Measurements from ENCODE around the gene NCOA1. TPM values are rescaled to one million over a fixed set of nuclear protein-coding genes. Genes with fewer than 3 reads are reported as not detected.
A peak's percentile ranks its signal among the peaks of the same experiment; 100 is the strongest.
"Not testable (repeated sequence)": the region's sequence is repeated elsewhere in the genome, so short reads cannot be mapped to it uniquely, and the experiment has no call there.

NCOA1 gene
- 10 to 100 TPM; 40.7 to 50.9 (median 46.8) TPM for polyA plus RNA-seq (ENCODE audit: insufficient read length in 4 of 4)

DNA sequence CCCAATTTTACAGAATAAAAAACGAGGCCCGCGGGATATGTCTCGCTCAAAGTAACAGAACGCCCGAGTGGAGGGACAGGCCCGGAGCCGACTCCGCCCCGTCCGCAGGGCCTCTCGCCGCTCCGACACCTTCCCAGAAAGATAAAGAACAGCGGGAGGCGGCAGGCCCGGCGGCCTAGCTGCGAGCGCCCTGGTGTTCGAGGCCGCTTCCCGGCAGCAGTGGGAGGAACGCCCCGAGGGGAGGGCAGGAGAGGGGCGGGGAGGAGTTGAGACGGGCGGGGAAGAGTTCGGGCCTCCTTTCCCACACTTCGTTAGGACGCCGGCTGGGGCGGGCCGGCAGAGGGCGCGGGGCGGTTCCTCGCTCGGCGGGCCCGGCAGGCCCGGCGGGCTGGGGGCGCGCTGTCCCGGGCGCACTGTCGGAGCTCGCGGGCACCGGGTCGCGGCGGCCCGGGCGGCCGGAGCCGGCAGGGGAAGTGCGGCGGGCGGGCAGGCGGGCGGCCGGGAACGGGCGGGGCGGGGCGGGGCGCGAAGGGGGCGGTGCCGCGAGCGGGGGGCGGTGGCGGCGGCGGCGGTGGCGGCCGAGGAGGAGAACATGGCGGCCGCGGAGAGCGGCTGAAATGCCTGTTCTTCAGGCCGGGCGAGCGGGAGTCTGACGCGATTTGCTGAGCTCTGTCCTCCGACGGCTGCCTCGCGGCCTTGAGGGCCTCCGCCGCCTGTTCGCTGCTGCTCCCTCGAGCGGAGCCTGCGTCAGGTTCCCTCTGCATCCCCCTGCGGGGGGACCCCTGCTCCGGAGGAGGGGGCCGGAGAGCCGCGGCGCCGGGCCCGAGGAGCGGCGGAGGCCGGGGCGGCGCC is at the start of gene NCOA1:
TSS of gene NCOA1 (plus strand) at position 565 of the 852 bp plus-strand sequence. CDS start 167,424 bp downstream, outside the sequence.
- DNase-seq (ENCODE audit: low read depth in 4 of 4, low spot score in 3 of 4): peak; percentile 69 to 77 (median 73)

DNA sequence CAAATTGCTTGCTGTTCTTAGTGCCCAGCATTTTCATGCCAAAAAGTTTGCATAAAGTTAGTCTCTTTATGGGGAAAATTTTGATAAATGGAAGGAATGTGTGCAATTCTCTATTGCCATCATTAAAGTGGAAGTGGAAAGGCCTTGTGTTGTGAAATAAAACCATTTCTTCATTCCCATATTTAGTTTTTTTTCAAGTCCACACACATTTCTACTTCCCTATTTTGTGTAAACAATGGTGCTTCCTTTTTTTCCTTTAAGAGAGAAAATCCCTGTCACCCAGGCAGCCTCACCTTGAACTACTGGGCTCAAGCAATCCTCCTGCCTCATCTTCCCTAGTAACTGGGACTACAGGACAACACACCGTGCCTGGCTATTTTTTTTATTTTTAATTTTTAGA is 42.3 kb upstream of the NCOA1 start:
- no peak for DNase-seq (ENCODE audit: low read depth in 4 of 4, low spot score in 3 of 4)

DNA sequence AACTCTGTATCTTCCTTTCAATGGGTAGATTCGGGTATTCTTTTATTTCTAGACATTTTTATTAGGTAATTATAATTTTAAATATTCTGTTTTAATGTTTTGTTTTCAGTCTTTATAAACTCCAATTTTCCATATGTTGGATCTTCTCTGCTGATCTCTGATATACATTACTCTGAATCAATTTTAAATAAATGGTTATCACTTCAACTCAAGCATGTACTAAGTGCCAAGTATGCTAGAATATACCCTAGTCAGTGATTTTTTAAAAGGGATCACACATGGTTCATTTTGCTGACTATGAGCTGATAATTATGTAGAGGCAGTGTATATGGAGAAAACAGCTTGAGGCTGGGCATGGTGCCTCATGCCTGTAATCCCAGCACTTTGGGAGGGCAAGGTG is 41.7 kb upstream of the NCOA1 start:
- no peak for DNase-seq (ENCODE audit: low read depth in 4 of 4, low spot score in 3 of 4)

DNA sequence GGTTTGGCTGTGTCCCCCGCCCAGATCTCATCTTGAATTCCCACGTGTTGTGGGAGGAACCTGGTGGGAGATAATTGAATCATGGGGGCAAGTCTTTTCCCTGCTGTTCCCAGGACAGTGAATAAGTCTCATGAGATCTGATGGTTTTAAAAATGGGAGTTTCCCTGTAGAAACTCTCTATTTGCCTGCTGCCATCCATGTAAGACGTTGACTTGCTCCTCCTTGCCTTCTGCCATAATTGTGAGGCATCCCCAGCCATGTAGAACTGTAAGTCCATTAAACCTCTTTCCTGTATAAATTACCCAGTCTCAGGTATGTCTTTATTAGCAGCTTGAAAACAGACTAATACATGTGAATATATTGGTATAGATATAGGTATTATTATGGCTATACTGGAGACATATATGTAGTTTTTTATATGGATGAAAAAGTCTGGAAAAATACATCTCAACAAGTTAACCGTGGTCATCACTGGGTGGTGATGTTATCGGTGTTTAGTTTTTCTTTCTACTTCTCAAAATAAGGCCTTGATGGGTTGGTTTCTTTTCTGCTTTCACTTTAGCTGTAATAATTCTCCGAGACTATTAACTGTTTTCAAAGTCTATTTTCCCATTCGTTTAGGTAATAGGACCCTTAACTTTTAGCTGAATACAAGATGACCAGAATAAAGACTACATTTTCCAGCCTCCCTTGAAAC is 39.1 kb upstream of the NCOA1 start:
- no peak for DNase-seq (ENCODE audit: low read depth in 4 of 4, low spot score in 3 of 4)

DNA sequence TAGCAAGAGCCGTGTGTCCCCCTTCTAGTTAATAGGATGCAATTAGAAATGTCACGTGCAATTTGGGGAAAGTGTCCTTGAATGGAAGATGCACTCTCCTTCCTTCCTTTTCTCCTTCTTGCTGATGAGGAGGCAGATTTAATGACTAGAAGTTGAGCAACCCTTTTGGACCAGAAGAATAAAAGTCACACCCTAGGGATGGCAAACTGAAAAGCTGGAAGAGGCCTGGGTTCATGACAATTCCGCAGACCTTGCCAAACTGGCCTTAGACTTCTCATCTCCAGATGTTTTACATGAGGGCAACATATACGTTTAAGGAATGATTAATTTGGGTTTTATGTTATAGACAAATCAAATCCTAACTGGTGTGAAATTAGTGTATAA is 38.6 kb upstream of the NCOA1 start:
- no peak for DNase-seq (ENCODE audit: low read depth in 4 of 4, low spot score in 3 of 4)

DNA sequence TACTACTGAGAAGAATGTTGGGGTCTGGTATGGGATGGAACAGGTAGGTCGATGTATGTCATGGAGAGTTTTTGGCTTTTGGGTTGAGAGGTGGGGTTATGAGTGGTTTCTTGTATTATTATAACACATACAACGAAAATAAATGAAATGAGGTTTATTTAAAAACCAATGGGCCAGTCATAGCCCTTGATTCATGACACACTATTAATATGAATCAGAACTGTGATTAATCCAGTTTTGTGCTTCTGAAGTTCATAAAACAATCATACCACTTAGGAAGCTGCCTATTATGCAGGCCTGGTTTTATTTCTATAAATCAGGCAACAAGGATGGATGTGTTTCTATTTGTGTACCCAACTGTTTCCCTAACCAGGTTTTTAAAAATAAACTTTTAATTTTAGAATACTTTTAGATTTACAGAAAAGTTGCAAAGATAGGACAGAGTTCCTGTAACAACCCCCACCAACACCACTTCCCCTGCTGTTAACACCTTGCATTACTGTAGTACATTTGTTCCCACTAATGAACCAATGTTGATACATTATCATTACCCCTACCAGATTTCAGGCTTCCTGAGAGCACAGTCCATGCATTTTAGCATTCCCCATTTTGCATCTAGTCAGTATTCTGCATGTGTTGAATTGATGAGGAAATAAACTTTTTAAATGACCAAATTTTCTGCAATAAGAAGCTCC is 37.5 kb upstream of the NCOA1 start:
- no peak for DNase-seq (ENCODE audit: low read depth in 4 of 4, low spot score in 3 of 4)

DNA sequence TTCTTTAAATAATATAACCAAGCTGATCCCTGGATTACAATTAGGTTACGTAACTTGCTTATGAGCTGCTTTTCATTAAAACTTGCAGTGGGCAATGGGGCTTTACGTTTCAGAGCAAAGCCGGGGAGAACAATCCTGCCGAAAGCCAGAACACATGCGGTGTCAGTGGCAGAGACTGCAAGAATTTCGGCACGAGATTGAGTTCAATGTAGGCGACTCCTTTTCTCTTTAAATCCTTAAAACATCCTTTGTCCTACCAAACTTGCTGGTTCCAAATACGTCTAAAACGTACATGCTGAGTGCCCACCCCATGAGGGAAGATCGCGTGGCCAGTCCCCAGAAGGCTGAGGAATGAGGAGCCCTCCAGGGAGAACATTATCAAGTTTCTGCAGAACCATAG is 36.8 kb upstream of the NCOA1 start:
- DNase-seq (ENCODE audit: low read depth in 4 of 4, low spot score in 3 of 4): peak in 1 of 4 donors; percentile 16

DNA sequence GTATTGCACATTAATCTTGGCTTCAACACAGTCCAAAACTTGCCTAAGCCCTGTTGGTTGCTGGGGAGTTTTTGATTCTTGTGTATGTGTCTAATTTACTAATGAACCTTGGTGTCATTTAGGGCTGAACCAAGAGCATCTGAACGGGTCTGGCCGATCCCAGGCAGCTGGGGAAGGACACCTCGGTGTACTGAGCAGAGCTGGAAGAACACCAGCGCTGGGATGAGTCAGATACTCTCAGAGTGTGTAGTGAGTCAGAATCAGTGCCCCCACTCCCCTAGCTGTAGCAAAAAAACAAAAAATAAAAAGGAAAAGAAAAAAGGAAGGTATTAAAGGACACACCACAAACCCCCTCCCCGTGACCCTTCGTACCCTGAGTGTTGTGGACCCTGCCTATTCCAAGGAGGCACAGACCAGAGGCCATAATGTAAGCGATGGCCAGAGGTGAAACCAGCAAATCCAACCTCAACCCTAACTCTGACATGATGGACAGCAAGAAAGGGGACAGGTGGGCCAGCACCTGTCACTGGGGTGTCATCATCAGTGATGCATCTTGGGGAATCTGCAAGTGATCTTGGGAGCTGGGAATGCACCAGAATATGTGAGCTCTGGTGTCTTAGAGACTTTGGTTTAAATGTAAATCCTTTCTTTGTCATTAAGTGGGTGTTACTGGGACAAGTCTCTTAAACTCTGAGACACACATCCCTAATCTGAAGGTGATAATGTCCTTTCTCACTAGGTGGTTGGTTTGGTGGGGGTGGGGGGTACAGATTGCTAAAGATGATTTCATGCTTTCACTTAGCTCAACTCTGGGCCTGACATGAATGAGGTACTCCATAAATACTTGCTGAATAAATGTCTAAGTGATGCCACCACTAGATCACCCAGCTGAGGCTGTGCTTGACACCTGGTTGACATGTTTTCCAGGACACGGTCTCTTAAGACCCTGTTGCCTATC is 34.2 kb upstream of the NCOA1 start:
- DNase-seq (ENCODE audit: low read depth in 4 of 4, low spot score in 3 of 4): no peak

DNA sequence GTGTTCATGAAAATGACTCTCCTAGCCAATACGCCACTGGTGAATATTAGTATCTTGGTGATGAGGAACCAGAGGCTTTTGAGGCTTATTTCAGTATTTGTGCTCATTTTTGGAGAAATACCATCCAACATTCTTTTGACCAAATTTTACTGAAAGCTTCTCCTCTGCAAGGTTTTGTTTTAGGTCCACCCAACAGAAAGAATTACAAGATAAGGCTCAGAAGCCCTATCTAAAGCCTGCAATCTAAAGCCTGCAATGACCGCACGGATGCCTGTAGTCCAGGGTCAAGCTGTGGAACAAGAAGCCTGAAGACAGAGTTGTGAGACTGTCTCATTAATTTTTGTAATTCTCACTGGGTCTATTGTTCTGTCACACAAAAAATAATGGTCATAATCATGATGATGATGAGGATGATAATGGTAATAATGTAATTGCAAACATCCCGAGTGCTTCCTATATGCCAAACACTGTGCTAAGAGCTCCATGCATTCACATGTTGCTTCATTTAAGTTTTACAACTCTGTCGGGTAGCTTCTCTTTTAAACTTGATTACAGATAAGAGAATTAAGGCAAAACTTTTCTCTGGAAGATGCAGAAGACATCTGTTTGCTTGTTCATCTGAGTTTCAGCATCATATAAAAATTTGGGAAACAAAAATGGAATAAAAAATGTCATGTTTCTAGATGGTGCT is 33.2 kb upstream of the NCOA1 start:
- DNase-seq (ENCODE audit: low read depth in 4 of 4, low spot score in 3 of 4): no peak

DNA sequence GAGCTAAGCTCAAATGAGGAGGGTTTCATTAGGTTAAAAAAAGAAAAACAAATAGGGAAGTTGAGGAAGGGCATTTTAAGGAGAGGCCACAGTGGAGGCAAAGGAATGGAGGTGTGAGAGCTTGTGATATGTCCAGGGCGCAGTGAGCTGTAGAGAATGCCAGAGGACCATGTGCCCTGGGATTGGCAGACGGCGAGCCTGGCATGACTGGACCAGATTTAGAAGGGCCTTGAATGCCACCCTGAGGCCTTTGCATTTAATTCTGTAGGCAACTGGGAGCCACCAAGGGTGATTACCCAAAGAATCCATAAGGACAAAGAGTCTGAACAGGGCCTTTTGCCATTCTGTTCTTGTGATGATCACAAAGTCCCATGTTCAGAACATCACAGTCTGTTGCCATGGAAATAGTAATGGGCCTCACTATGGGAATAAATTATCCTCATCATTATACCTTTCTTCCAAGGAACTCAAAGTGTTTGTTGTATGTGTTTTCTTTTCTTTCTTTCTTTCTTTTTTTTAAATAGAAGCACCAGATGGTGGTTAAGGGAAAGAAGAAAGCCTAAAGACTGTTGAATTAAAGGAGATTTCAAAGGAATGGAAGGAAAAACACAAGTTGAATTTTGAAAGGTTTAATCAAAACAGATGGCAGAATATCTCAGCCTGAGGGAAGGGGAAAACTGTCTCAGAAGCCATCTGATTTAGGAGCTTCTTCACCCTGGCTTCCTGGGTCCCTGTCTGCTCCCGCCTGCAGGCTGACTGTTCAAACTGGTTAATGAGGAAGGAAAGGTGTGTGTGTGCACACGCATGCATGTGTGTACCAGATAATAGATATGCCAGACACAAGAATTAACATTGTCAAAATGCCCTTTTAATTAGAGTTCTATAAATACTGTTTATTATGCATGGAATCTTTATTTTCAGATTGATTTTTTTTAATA is 31.6 kb upstream of the NCOA1 start:
- no peak for DNase-seq (ENCODE audit: low read depth in 4 of 4, low spot score in 3 of 4)

DNA sequence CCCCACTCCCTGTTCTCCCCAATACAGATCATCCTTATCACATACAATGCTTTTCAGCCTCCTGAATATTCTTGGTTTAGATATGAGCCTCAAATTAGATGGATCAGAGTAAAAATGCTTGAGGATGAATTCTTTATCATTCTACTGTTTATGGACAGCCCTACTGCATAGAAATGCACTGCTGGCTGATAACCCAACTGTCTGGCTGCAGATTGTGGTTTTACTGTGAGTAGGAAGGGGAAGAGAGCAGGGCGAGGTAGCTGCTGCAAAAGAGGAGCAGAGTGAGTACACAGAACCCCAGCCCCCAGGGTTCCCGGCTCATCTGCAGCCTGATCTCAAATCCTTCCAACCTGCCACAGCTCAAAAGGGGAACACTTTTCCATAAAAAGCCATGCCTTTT is 29.4 kb upstream of the NCOA1 start:
- no peak for DNase-seq (ENCODE audit: low read depth in 4 of 4, low spot score in 3 of 4)

DNA sequence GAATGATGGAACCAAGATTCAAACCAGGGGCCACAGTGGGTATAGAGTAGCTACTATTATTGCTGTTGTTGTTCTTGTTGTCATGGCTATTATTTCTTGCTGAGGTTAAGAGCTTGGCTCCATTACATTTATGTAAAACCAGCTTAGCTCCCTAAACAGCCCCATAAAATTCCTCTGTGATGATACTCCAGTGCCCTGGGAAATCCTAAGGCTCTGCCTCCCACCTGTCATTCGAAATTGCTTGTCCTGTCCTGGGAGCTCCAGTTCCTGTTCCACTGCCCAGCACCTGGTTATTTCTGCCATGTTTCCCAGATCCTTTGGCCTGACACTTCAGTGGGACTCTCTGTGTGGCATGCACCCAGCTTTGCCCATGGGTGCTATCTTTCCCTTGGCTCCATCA is 27.8 kb upstream of the NCOA1 start:
- DNase-seq (ENCODE audit: low read depth in 4 of 4, low spot score in 3 of 4): no peak

DNA sequence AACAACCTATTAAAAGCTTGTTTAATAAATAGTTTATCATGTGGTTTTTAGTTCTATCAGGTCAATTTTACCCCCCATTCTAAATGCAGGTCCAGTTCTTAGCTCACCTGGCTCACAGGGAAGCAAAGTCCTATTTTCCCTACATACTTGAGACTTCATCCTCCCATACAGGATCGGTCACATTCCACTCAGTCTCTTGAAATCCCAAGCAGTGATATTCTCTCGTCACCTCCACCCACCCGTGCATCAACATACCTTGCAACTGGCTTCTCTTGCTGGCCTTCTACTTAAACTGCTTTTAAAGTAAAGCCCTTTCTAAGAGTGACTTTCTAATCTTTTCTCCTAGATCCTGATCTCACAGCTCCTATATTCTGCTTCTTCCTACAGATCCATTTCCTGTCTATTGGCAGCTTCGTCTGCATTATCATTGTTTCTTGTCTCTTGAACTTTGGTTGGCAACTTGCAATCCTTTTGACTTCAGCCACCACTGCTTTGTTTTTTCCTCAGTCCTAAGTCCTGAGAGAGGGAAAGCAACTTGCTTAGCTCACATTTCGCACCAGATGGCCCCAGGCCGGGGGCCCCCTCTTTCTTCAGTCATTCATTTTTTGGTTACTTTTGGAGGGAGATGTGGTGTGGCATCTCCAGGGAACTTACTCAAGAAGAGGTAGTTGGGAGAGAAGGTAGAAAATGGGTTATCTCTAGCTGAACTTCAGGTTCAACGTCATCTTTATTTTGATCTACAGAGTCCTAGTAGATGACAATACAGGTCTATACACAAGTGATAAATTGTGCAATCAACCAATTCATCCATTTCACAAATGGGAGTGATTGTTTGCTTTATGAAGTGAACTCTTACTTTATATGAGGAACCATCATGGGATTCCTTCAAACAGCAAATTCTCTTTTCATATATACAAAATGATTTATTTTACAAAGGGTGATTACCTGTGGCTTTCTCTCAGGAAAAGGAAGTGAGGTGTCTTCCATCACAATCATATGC is 23.9 kb upstream of the NCOA1 start:
- no peak for DNase-seq (ENCODE audit: low read depth in 4 of 4, low spot score in 3 of 4)

DNA sequence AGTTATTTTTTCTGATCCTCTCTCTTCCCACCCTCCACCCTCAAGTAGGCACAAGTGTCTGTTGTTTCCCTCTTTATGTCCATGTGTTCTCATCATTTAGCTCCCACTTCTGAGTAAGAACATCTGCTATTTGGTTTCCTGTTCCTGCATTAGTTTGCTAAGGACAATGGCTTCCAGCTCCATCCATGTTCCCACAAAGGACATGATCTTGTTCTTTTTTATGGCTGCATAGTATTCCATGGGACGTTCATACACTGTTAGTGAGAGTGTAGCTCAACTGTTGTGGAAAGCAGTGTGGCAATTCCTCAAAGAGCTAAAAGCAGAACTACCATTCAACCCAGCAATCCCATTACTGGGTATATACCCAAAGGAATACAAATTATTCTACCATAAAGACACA is 22.6 kb upstream of the NCOA1 start:
- DNase-seq (ENCODE audit: low read depth in 4 of 4, low spot score in 3 of 4): not testable (repeated sequence)

DNA sequence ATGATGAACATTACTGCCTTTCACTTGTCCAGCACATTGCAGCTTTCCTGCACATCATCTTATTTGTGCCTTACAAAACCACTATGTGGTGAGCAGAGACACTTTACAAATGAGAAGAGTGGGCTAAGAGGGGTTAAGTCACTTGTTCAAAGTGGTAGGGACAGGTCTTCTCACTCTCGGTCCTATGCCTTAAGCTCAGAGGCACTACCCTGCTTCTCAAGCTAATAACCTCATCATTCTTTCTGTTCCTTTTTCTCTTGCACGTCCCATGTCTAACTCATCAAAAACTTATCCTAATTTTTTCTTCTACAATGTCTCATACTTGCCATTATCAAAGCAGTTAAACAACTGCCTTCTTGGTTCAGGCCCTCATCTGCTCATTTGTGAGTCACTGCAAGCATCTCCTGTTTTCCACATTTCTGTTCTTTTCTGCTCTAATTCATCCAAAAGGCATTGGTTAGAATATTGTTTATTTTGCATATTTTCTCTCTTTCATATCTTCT is 21.9 kb upstream of the NCOA1 start:
- no peak for DNase-seq (ENCODE audit: low read depth in 4 of 4, low spot score in 3 of 4)

DNA sequence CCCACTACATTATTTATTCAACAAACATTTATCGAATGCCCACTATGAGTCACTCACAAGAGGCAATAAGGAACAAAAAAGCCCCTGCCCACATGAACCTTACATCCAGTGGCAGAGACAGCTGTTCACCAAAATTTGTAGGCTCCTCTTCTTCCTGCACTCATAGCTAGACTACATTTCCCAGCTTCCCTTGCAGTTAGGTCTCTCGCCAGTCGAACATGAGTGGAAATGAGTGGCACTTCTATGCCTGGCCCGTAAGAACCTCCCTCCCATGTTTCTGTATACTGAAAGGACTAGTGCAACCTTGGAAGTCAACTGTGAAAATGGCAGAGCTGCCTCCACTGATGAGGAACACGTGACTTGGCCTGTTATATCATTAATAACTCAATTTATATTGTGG is 19.4 kb upstream of the NCOA1 start:
- no peak for DNase-seq (ENCODE audit: low read depth in 4 of 4, low spot score in 3 of 4)

DNA sequence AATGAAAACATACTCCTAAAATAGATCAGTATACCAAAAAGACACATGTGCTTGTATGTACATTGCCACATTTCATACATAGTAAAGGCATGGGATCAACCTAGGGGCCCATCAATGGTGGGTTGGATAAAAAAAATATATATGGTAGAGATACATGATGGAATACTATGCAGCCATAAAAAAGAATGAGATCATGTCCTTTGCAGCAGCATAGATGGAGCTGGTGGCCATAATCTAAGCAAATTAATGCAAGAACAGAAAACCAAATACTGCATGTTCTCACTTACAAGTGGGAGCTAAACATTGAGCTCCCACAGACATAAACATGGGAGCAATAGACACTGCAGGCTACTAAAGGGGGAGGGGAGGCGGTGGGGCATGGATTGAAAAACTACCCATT is 18.6 kb upstream of the NCOA1 start:
- DNase-seq (ENCODE audit: low read depth in 4 of 4, low spot score in 3 of 4): no peak
